ENCODE results near the gene CX3CR1.

DNA sequence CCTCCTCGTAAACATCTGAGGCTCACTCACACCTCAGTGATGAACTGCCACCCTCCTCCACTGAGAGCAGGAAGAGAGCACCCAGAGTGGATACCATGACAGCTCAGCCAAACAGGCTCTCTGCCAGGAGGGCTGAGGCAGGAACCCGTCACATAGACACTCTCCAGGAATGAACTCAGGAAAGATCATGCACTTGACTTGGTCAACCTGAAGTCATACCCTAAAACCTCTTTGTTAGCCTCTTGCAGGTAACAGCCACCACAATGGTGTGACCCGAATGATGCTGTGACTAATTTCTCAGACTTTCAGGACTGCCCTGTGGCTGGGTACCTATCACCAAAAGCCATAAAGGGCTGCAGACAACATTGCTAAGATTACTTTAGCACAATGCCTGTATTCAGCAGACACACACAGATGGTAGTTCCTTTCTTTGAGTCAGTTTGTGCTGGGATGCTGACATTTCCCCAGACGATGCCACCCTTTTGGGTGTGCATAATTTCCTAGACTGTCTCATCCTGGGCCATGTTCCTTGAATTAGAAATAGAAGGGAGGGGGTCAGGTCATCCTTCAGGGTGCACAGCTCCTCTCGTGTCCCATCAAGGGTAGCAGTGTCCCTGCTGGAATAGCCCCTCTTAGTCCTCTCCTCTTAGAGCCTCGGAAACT is 30.3 kb downstream of the CX3CR1 start:
- TF ChIP-seq, protein P1, sequence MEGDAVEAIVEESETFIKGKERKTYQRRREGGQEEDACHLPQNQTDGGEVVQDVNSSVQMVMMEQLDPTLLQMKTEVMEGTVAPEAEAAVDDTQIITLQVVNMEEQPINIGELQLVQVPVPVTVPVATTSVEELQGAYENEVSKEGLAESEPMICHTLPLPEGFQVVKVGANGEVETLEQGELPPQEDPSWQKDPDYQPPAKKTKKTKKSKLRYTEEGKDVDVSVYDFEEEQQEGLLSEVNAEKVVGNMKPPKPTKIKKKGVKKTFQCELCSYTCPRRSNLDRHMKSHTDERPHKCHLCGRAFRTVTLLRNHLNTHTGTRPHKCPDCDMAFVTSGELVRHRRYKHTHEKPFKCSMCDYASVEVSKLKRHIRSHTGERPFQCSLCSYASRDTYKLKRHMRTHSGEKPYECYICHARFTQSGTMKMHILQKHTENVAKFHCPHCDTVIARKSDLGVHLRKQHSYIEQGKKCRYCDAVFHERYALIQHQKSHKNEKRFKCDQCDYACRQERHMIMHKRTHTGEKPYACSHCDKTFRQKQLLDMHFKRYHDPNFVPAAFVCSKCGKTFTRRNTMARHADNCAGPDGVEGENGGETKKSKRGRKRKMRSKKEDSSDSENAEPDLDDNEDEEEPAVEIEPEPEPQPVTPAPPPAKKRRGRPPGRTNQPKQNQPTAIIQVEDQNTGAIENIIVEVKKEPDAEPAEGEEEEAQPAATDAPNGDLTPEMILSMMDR (IDR thresholded peaks at IDR 0.05 in 4 of 5, conservative IDR thresholded peaks at IDR 0.05 in 1 of 5), result no peak
- TF ChIP-seq POLR2A (IDR thresholded peaks at IDR 0.05), result no peak
